Lower leg skin (tissue), 3 donors: ENCODE data around the gene UBA52.

ENCODE experiments used
- POLR2A ChIP-seq, 2 donors: fragments of 450-650 bp; IDR thresholded peaks; one replicate each; pipeline ENCODE4 v1.6.1; 2016 to 2017; ENCODE audit warnings: antibody characterized with exemption in 2 of 2, mild to moderate bottlenecking in 1 of 2, moderate library complexity in 1 of 2
- TF ChIP-seq, protein P1 (sequence below), 3 donors: fragments of 450-650 bp; IDR thresholded peaks; one replicate each; pipeline ENCODE4 v1.5.1; 2016; ENCODE audit warnings: antibody characterized with exemption in 3 of 3, mild to moderate bottlenecking in 3 of 3, moderate library complexity in 2 of 3

- TF ChIP-seq, protein P1, sequence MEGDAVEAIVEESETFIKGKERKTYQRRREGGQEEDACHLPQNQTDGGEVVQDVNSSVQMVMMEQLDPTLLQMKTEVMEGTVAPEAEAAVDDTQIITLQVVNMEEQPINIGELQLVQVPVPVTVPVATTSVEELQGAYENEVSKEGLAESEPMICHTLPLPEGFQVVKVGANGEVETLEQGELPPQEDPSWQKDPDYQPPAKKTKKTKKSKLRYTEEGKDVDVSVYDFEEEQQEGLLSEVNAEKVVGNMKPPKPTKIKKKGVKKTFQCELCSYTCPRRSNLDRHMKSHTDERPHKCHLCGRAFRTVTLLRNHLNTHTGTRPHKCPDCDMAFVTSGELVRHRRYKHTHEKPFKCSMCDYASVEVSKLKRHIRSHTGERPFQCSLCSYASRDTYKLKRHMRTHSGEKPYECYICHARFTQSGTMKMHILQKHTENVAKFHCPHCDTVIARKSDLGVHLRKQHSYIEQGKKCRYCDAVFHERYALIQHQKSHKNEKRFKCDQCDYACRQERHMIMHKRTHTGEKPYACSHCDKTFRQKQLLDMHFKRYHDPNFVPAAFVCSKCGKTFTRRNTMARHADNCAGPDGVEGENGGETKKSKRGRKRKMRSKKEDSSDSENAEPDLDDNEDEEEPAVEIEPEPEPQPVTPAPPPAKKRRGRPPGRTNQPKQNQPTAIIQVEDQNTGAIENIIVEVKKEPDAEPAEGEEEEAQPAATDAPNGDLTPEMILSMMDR (IDR thresholded peaks at IDR 0.05), result no peak
- TF ChIP-seq POLR2A (IDR thresholded peaks at IDR 0.05), result no peak
Observed at GRCh38 chr19:18531485-18531884, 40.2 kb upstream of the UBA52 start.
